ENCODE data around the gene PXDC1.

- no peak for TF ChIP-seq POLR2A (IDR thresholded peaks at IDR 0.05)
- TF ChIP-seq CTCF (IDR thresholded peaks at IDR 0.05): no peak
Measured at GRCh38 chr6:3746696-3747095, 4.8 kb downstream of the PXDC1 start.
